Measurements from ENCODE around the gene SLC38A1.

DNA sequence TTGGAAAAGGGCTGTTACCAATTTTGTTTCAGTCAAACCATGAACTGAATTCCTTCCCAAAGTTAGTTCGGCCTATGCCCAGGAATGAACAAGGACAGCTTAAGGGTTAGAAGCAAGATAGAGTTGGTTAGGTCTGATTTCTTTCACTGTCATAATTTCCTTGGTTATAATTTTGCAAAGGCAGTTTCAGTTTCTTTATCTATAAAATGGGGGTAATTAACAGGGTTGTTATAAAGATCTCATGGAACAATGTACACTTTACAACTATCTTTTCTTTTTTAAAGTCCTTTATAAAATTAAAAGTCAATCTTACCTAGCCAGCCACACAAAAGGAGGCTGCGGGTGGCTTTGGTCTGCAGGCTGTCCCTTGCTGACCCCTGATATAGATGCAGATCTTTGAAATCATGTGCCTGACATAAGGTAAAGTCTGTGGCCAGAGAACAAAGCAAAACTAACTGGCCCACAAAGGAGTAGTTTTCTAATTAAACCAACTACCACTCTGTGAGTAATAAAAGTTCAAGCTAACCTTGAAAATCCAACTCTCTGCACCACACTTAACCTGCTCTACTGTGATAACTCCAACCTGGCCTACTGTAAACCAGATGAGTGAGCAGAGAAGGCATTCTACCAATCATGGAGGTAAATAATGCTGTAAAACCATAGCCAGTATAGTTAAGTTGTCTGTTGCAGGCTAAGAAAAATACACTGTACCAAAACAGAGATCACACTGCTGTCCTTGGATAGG is 49.5 kb downstream of the SLC38A1 start:
- TF ChIP-seq POLR2A (IDR thresholded peaks at IDR 0.05): no peak
- TF ChIP-seq POLR2AphosphoS5 (IDR thresholded peaks at IDR 0.05; ENCODE audit: insufficient read depth in 1 of 2, low read depth in 1 of 2): no peak
- TF ChIP-seq, protein P1, sequence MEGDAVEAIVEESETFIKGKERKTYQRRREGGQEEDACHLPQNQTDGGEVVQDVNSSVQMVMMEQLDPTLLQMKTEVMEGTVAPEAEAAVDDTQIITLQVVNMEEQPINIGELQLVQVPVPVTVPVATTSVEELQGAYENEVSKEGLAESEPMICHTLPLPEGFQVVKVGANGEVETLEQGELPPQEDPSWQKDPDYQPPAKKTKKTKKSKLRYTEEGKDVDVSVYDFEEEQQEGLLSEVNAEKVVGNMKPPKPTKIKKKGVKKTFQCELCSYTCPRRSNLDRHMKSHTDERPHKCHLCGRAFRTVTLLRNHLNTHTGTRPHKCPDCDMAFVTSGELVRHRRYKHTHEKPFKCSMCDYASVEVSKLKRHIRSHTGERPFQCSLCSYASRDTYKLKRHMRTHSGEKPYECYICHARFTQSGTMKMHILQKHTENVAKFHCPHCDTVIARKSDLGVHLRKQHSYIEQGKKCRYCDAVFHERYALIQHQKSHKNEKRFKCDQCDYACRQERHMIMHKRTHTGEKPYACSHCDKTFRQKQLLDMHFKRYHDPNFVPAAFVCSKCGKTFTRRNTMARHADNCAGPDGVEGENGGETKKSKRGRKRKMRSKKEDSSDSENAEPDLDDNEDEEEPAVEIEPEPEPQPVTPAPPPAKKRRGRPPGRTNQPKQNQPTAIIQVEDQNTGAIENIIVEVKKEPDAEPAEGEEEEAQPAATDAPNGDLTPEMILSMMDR (IDR thresholded peaks at IDR 0.05): no peak

All from vagina (tissue), 2 donors.